DMS 273 treated with DMSO at 0.1 percent for 48 hours (cell line): ENCODE data around the gene GMEB2.
"Not testable (repeated sequence)": the region's sequence is repeated elsewhere in the genome, so short reads cannot be mapped to it uniquely, and the experiment has no call there.

Experiments used
- DNase-seq: peaks from one replicate; lab custom pipeline; 2025; lab: John Stamatoyannopoulos, UW

The GMEB2 gene

GRCh38 chr20:63560333-63560805 lies 66.5 kb downstream of the GMEB2 start:
- no peak for DNase-seq

GRCh38 chr20:63559485-63560332 lies 67.2 kb downstream of the GMEB2 start:
- DNase-seq = not testable (repeated sequence)

- no peak for DNase-seq
Observed at GRCh38 chr20:63558804-63559484, 68.0 kb downstream of the GMEB2 start.

GRCh38 chr20:63557481-63557891 lies 69.4 kb downstream of the GMEB2 start:
- no peak for DNase-seq

- DNase-seq = no peak
Observed at GRCh38 chr20:63556873-63557478, 69.9 kb downstream of the GMEB2 start.

- DNase-seq = no peak
Observed at GRCh38 chr20:63555661-63556381, 71.1 kb downstream of the GMEB2 start.

GRCh38 chr20:63554361-63555278 lies 72.3 kb downstream of the GMEB2 start:
- DNase-seq = no peak

- no peak for DNase-seq
Observed at GRCh38 chr20:63553933-63554290, 73.0 kb downstream of the GMEB2 start, which contains the start of gene FNDC11. Gene FNDC11, plus strand, starts transcription at chr20:63554159. Its CDS starts 1,505 bp downstream, at chr20:63555664.

- DNase-seq = no peak
Observed at GRCh38 chr20:63553251-63553932, 73.5 kb downstream of the GMEB2 start.

- no peak for DNase-seq
Observed at GRCh38 chr20:63552481-63553249, 74.2 kb downstream of the GMEB2 start.

GRCh38 chr20:63551068-63551467 lies 75.8 kb downstream of the GMEB2 start:
- DNase-seq = no peak

- DNase-seq = no peak
Observed at GRCh38 chr20:63549679-63550282, 77.1 kb downstream of the GMEB2 start.

- no peak for DNase-seq
Observed at GRCh38 chr20:63549019-63549418, 77.9 kb downstream of the GMEB2 start.

- DNase-seq = no peak
Observed at GRCh38 chr20:63548542-63548941, 78.4 kb downstream of the GMEB2 start.

GRCh38 chr20:63547725-63548480 lies 79.0 kb downstream of the GMEB2 start, which contains the start of gene SRMS:
Gene SRMS, minus strand, starts transcription at chr20:63547749. Its CDS starts 286 bp downstream, at chr20:63547463.
- DNase-seq = no peak

- no peak for DNase-seq
Observed at GRCh38 chr20:63546956-63547724, 79.8 kb downstream of the GMEB2 start.

- no peak for DNase-seq
Observed at GRCh38 chr20:63546256-63546955, 80.5 kb downstream of the GMEB2 start.
